Mesendoderm (in vitro differentiated cells): ENCODE data around the gene CAAP1.
"Not testable (repeated sequence)": the region's sequence is repeated elsewhere in the genome, so short reads cannot be mapped to it uniquely, and the experiment has no call there.

Experiments
- DNase-seq: peaks from one replicate; pipeline ENCODE4 v3.0.0; 2013
- H2AK5ac ChIP-seq: 2 replicates; pipeline ENCODE4 v1.6.1; 2013; ENCODE audit warnings: low read length, inconsistent platforms
- H2BK120ac ChIP-seq: 2 replicates; pipeline ENCODE4 v1.6.1; 2013; ENCODE audit warnings: low read depth, mild to moderate bottlenecking, low read length, moderate library complexity, mixed read lengths
- H2BK15ac ChIP-seq: replicated peaks from 2 replicates; pipeline ENCODE4 v1.6.1; 2013; ENCODE audit warnings: low read depth, mild to moderate bottlenecking, moderate library complexity
- H2BK5ac ChIP-seq: 2 replicates; pipeline ENCODE4 v1.6.1; 2013; ENCODE audit warnings: low read length, inconsistent platforms
- H3K18ac ChIP-seq: 2 replicates; pipeline ENCODE4 v1.6.1; 2013; ENCODE audit warnings: mild to moderate bottlenecking, low read length, mixed read lengths
- H3K23ac ChIP-seq: one replicate; pipeline ENCODE4 v1.6.1; 2013; ENCODE audit warnings: low read length
- H3K27ac ChIP-seq: 2 replicates; pipeline ENCODE4 v1.5.1; 2013; ENCODE audit warnings: low read depth, mild to moderate bottlenecking, inconsistent platforms, low read length, moderate library complexity
- H3K27me3 ChIP-seq: 2 replicates; pipeline ENCODE4 v1.6.1; 2013; ENCODE audit warnings: low read length, control low read depth, mild to moderate bottlenecking, inconsistent platforms; ENCODE audit not compliant: insufficient read depth, poor library complexity
- H3K36me3 ChIP-seq: 2 replicates; pipeline ENCODE4 v1.6.1; 2013; ENCODE audit warnings: low read length, inconsistent platforms; ENCODE audit not compliant: control insufficient read depth, insufficient read depth
- H3K4ac ChIP-seq: one replicate; pipeline ENCODE4 v1.6.1; 2013; ENCODE audit warnings: low read depth, mild to moderate bottlenecking, low read length, moderate library complexity
- H3K4me1 ChIP-seq: 2 replicates; pipeline ENCODE4 v1.6.1; 2013; ENCODE audit warnings: low read depth, low read length, inconsistent platforms; ENCODE audit not compliant: control insufficient read depth
- H3K4me2 ChIP-seq: 2 replicates; pipeline ENCODE4 v1.6.1; 2013; ENCODE audit warnings: low read length
- H3K4me3 ChIP-seq: 2 replicates; pipeline ENCODE4 v1.5.1; 2013; ENCODE audit warnings: mild to moderate bottlenecking, low read length
- H3K56ac ChIP-seq: one replicate; pipeline ENCODE4 v1.6.1; 2013; ENCODE audit warnings: low read length
- H3K79me1 ChIP-seq: 2 replicates; pipeline ENCODE4 v1.6.1; 2013; ENCODE audit warnings: low read length, inconsistent platforms
- H3K79me2 ChIP-seq: 2 replicates; pipeline ENCODE4 v1.6.1; 2013; ENCODE audit warnings: mild to moderate bottlenecking, low read length; ENCODE audit not compliant: control insufficient read depth, insufficient read depth
- H3K9ac ChIP-seq: 2 replicates; pipeline ENCODE4 v1.6.1; 2013; ENCODE audit warnings: low read length, inconsistent platforms
- H4K5ac ChIP-seq: one replicate; pipeline ENCODE4 v1.6.1; 2013; ENCODE audit warnings: low read length
- H4K8ac ChIP-seq: one replicate; pipeline ENCODE4 v1.6.1; 2013; ENCODE audit warnings: low read depth, mild to moderate bottlenecking, control low read depth, low read length, moderate library complexity
- WGBS: extraction: QIAGEN DNeasy Blood & Tissue Kit; methylation state at CpG from one replicate; pipeline ENCODE4 v1.1.7; 2013; ENCODE audit warnings: low lambda C conversion rate, missing lambda C conversion rate; ENCODE audit not compliant: insufficient coverage; ENCODE audit errors: extremely low coverage; 5-methylcytosine and 5-hydroxymethylcytosine counted together

Gene CAAP1

DNA sequence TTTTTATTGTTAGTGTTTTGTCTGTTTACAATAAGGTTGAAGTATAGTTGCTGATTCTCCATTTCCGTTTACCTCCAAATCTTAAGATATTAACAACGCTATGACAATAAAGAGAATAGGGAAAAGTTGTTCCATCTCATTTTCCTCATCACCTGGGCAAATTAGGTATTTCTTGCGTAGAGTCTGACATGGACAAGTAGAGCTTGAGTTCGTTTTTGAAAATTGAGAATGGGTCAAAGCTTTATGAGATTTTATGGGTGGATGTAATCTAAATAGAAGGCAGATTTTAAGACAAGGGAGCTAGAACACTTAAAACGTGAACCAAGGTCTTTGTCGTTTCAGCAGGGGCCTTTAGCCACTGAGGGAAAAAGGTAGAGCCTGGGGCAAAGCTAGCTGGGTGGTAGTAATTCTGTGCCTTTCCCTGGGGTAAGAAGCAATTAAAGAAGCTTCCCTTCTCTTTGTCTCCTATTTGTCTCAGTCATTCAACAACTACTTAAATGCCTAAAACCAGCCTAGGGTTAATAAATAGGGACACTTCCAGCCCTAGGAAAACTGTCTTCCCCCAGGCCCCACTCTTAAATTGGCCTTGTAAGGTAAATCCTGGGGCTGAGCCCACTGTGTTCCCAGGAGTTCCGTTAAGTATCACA, 551 bp upstream of the CAAP1 start:
- Histone ChIP-seq H3K79me2 (peaks cover 20% of the 10 kb centered on the region), H3K4ac (peak overlapping the region; percentile 29), H2BK5ac (no peak overlapping the region), H3K56ac (peak overlapping the region; percentile 63), H3K9ac (peak overlapping the region; percentile 39), H4K5ac (peak overlapping the region; percentile 89), H2BK15ac (no peak overlapping the region), H2AK5ac (no peak overlapping the region), H2BK120ac (no peak overlapping the region), H3K4me3 (no peak overlapping the region), H3K36me3 (no peaks in the 10 kb centered on the region), H3K27ac (no peak overlapping the region), H3K23ac (no peak overlapping the region), H4K8ac (peak overlapping the region; percentile 77), H3K4me1 (peaks cover 1% of the 10 kb centered on the region), H3K79me1 (no peaks in the 10 kb centered on the region), H3K27me3 (no peaks in the 10 kb centered on the region), H3K4me2 (peak overlapping the region; percentile 23), H3K18ac (peak overlapping the region; percentile 68)
- no CpG with 5 or more reads among the region's 7 CpGs for WGBS
- DNase-seq: peak; percentile 46

DNA sequence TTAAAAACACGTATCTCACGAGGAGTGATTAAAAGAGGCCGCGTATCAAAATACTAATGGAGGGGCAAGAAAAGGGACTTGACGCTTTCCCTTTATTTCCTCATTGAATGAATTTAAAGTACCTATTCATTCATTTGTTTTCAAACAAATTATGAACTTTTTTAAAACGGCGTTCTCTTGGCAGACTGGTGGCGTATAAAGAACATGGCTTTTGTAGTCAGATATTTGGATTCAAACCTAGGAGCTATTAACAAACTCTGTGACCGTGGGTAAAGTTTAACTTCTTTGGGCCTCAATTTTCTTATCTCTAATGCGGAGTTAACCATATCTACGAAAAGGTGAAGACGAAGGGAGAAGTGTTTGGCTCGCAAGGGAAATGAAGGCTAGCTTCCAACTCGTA, 876 bp downstream of the CAAP1 start:
- DNase-seq: peak; percentile 4

DNA sequence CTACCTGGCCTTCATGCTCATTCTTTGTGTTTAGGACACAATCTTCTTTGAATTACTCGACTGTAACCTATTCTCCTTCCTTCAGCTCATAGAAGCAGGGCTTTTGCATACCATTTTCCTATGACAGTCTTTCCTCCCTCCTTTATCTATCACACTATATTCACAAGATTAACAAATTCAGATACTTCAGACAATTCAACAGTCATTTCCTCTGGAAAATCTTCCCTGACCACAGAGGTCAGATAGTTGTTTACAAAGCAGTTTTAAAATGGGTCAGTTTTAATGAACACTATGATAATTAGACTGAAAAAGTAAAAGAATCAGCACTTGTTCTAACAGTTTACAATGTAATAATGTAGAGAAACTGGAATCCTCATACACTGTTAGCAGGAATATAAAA, 4.3 kb downstream of the CAAP1 start:
- WGBS: no CpG with 5 or more reads among the region's 1 CpG
- H3K4ac ChIP-seq: no peak overlapping the region

More for the DNA sequence above, 876 bp downstream of the CAAP1 start:
- H4K5ac ChIP-seq: no peak overlapping the region
- no peaks in the 10 kb centered on the region for H3K79me1 ChIP-seq
- peak overlapping the region; percentile 94 for H3K56ac ChIP-seq
- H3K4me2 ChIP-seq: peak overlapping the region; percentile 13
- H3K18ac ChIP-seq: no peak overlapping the region
- no CpG with 5 or more reads among the region's 14 CpGs for WGBS
- no peak overlapping the region for H4K8ac ChIP-seq
- no peak overlapping the region for H2BK120ac ChIP-seq
- no peak overlapping the region for H2BK5ac ChIP-seq
- H3K27ac ChIP-seq: peak overlapping the region; percentile 97
- peak overlapping the region; percentile 81 for H3K4me3 ChIP-seq
- H3K4ac ChIP-seq: no peak overlapping the region
- H3K4me1 ChIP-seq: peaks cover 1% of the 10 kb centered on the region
- H3K79me2 ChIP-seq: peaks cover 24% of the 10 kb centered on the region
- peak overlapping the region; percentile 86 for H3K9ac ChIP-seq
- H3K23ac ChIP-seq: no peak overlapping the region
- no peak overlapping the region for H2AK5ac ChIP-seq
- H3K27me3 ChIP-seq: no peaks in the 10 kb centered on the region
- no peak overlapping the region for H2BK15ac ChIP-seq
- H3K36me3 ChIP-seq: no peaks in the 10 kb centered on the region

DNA sequence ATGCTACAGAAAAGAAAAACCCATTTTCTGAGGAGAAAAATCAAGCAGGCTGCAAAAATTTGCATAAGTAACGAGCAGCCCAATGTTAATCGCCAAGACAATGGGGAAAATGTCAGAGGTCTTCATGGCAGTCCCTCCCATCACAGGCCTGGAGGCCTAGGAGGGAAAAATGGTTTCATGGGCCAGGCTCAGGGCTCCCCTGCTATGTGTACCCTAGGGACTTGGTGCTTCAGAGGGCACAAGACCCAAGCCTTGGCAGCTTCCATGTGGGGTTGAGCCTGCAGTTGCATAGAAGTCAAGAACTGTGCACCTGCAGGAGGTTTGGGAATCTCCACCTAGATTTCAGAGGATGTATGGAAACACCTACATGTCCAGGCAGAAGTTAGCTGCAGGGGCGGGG, 10.4 kb downstream of the CAAP1 start:
- Histone ChIP-seq H3K27ac (no peak overlapping the region), H3K4me2 (no peak overlapping the region), H3K23ac (no peak overlapping the region), H3K56ac (no peak overlapping the region), H2BK5ac (no peak overlapping the region), H3K79me1 (no peaks in the 10 kb centered on the region), H2AK5ac (no peak overlapping the region), H3K18ac (no peak overlapping the region), H3K9ac (no peak overlapping the region), H3K79me2 (no peaks in the 10 kb centered on the region), H3K4me3 (no peak overlapping the region), H3K4ac (no peak overlapping the region), H2BK15ac (no peak overlapping the region), H3K27me3 (no peaks in the 10 kb centered on the region), H4K5ac (no peak overlapping the region), H3K36me3 (peaks cover 3% of the 10 kb centered on the region), H4K8ac (no peak overlapping the region), H3K4me1 (no peaks in the 10 kb centered on the region), H2BK120ac (no peak overlapping the region)
- peak; percentile 7 for DNase-seq
- WGBS: no CpG with 5 or more reads among the region's 3 CpGs

More for the DNA sequence above, 4.3 kb downstream of the CAAP1 start:
- Histone ChIP-seq H3K27ac (no peak overlapping the region), H3K36me3 (no peaks in the 10 kb centered on the region), H2BK120ac (no peak overlapping the region), H2BK5ac (no peak overlapping the region), H4K8ac (no peak overlapping the region), H3K27me3 (no peaks in the 10 kb centered on the region), H3K18ac (no peak overlapping the region), H3K79me2 (peaks cover 24% of the 10 kb centered on the region), H2AK5ac (no peak overlapping the region), H3K23ac (no peak overlapping the region), H2BK15ac (no peak overlapping the region), H4K5ac (no peak overlapping the region), H3K4me2 (no peak overlapping the region), H3K56ac (no peak overlapping the region), H3K4me3 (no peak overlapping the region), H3K9ac (no peak overlapping the region), H3K79me1 (no peaks in the 10 kb centered on the region), H3K4me1 (peaks cover 1% of the 10 kb centered on the region)
- DNase-seq: no peak

DNA sequence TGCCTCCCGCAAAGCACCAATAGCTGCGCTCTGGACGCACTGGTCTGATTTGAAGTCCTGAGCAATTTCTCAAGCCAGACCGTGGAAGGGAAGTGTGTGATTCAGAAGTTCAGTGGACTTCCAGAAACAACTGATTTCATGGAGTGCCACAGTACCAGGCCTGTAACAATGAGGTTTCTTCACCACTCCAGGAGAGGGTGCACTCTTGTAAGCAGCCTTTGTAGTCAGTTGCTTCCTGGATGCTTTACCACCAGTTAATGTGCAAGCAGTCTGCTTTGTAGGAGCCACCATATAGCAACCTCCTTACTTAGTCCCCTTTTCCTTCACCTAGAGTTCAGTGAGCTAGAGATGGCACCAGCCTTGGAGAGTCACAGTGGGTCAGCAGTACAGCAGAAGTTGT, 12.3 kb downstream of the CAAP1 start:
- Histone ChIP-seq H2BK120ac (no peak overlapping the region), H3K4me1 (no peaks in the 10 kb centered on the region), H3K4me2 (no peak overlapping the region), H3K4me3 (no peak overlapping the region), H2BK15ac (no peak overlapping the region), H2BK5ac (no peak overlapping the region), H3K36me3 (peaks cover 3% of the 10 kb centered on the region), H3K23ac (no peak overlapping the region), H3K79me1 (no peaks in the 10 kb centered on the region), H4K8ac (no peak overlapping the region), H3K9ac (no peak overlapping the region), H3K18ac (no peak overlapping the region), H3K27ac (no peak overlapping the region), H3K56ac (no peak overlapping the region), H3K79me2 (no peaks in the 10 kb centered on the region), H2AK5ac (no peak overlapping the region), H3K4ac (no peak overlapping the region), H3K27me3 (no peaks in the 10 kb centered on the region), H4K5ac (no peak overlapping the region)
- WGBS: no CpG with 5 or more reads among the region's 4 CpGs
- no peak for DNase-seq

DNA sequence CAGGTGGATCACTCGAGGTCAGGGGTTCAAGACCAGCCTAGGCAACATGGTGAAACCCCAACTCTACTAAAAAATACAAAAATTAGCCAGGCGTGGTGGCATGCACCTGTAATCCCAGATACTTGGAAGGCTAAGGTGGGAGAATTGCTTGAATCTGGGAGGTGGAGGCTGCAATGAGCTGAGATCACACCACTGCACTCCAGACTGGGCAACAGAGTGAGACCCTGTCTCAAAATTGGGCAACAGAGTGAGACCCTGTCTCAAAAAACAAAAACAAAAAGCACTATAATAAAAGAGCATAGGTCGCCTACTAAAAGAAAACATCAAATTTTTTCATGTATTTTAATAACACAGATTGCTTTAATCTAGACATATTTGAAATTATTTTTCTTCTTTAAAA, 17.4 kb downstream of the CAAP1 start:
- H3K4me2 ChIP-seq, H2BK120ac ChIP-seq, H4K8ac ChIP-seq, H3K4ac ChIP-seq, H3K79me1 ChIP-seq, H3K36me3 ChIP-seq, H3K79me2 ChIP-seq, H4K5ac ChIP-seq, H3K4me3 ChIP-seq, H3K4me1 ChIP-seq, H3K9ac ChIP-seq, H2BK15ac ChIP-seq, H2AK5ac ChIP-seq, H3K23ac ChIP-seq, H3K27ac ChIP-seq, DNase-seq, H3K56ac ChIP-seq, H3K27me3 ChIP-seq, H3K18ac ChIP-seq, H2BK5ac ChIP-seq: not testable (repeated sequence)
- WGBS: no CpG with 5 or more reads among the region's 3 CpGs
